ENCODE data around the gene GEMIN7.
"Not testable (repeated sequence)": the region's sequence is repeated elsewhere in the genome, so short reads cannot be mapped to it uniquely, and the experiment has no call there.

Gene GEMIN7

DNA sequence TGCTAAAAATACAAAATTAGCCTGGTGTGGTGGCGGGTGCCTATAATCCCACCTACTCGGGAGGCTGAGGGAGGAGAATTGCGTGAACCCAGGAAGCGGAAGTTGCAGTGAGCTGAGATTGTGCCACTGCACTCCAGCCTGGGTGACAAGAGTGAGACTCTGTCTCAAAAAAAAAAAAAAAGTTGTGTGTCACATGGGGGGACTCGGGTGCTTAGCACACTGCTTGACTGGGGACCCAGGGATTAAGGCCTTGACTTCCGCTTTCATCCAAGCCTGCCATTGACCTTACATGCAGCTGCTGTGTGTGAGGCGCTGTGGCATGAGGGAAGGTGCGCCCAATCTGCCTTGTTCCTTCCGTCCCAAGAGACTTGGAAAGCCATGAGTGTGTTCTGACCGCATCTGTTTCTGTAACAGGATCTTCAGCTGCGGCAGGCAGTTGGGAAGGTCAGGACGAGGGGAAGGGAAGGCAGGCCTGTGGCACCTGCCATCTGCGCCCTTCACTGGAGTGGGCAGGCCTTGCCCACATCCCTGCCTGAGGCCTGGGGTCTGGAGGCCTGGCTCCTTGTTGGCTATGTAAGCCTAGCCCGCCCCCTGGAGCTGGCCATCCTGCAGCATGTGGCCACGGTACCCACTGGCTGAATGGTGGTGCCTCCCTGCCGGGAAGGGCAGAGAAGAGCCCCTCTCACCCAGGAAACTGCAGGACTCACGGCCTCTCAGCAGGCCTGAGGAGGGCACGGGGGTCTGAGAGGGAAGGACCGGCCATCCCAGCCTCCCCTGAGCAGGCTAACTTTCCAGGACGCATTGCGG, 37.0 kb downstream of the GEMIN7 start:
- TF ChIP-seq CTCF (IDR thresholded peaks at IDR 0.05; ENCODE audit: unreplicated experiment in 3 of 3): no peak
- Mint-ChIP-seq H3K9me3 (no peaks in the 10 kb centered on the region), H3K27ac (no peak overlapping the region), H3K4me1 (peaks cover 36% of the 10 kb centered on the region), H3K4me3 (no peak overlapping the region), H3K27me3 (ENCODE audit: low read depth) (no peaks in the 10 kb centered on the region), H3K36me3 (ENCODE audit: low read depth) (no peaks in the 10 kb centered on the region)

DNA sequence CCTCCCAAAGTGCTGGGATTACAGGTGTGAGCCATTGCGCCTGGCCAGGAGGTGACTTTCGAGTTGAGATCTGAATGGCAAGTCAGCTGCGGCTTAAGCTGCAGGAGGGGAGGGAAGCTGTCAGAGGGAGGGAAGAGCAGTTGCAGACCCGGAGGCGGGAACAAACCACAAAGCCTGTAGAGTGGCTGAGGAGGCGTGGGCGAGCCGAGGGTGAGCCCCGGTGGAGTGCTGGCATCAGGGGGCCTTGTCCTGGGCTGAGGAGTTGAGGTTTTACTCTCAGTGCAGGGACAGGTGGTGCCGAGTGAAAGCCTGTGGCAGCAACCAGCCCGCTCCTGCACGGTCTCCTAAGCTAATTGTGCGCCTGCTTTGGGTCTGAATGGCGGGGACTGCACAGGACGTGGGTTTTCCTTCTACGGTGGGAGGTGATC, 38.1 kb downstream of the GEMIN7 start:
- H3K9me3 Mint-ChIP-seq: no peaks in the 10 kb centered on the region
- peaks cover 44% of the 10 kb centered on the region for H3K4me1 Mint-ChIP-seq
- H3K27me3 Mint-ChIP-seq (ENCODE audit: low read depth): no peaks in the 10 kb centered on the region
- no peak overlapping the region for H3K27ac Mint-ChIP-seq
- TF ChIP-seq CTCF (IDR thresholded peaks at IDR 0.05; ENCODE audit: unreplicated experiment in 3 of 3): no peak
- no peaks in the 10 kb centered on the region for H3K36me3 Mint-ChIP-seq (ENCODE audit: low read depth)
- H3K4me3 Mint-ChIP-seq: no peak overlapping the region

DNA sequence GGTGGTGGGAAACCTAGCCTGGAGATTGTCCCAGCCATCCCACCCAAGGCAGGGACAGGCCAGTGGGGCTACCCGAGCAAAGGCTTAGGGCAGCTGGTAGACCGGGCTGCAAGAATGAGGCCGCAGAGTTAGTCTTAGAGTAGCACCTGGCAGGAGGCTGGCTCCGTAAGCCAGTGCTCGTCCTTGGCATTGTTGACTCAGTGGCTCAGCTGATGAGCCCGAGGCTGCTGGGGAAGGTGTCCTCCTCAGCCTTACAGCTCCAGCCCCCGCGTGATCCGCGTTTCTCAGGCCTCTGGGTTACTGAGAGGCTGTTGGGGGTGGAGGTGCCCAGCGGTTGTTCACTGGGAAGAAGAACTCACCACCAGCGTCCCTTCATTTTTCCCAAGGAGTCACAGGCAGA, 38.6 kb downstream of the GEMIN7 start:
- Mint-ChIP-seq H3K4me1 (peaks cover 49% of the 10 kb centered on the region), H3K27ac (peak overlapping the region in 1 of 3 experiments; percentile 49), H3K4me3 (no peak overlapping the region), H3K9me3 (no peaks in the 10 kb centered on the region), H3K36me3 (ENCODE audit: low read depth) (no peaks in the 10 kb centered on the region), H3K27me3 (ENCODE audit: low read depth) (no peaks in the 10 kb centered on the region)
- no peak for TF ChIP-seq CTCF (IDR thresholded peaks at IDR 0.05; ENCODE audit: unreplicated experiment in 3 of 3)

- no peak for TF ChIP-seq CTCF (IDR thresholded peaks at IDR 0.05; ENCODE audit: unreplicated experiment in 3 of 3)
- Mint-ChIP-seq H3K9me3 (no peaks in the 10 kb centered on the region), H3K4me1 (peaks cover 50% of the 10 kb centered on the region), H3K4me3 (no peak overlapping the region), H3K36me3 (ENCODE audit: low read depth) (no peaks in the 10 kb centered on the region), H3K27me3 (ENCODE audit: low read depth) (no peaks in the 10 kb centered on the region), H3K27ac (peak overlapping the region in 1 of 3 experiments; percentile 49)
Observed at GRCh38 chr19:45118106-45118505, 39.0 kb downstream of the GEMIN7 start.

GRCh38 chr19:45118591-45119355, 39.7 kb downstream of the GEMIN7 start:
- H3K4me1 Mint-ChIP-seq: peaks cover 53% of the 10 kb centered on the region
- not testable (repeated sequence) for H3K4me3 Mint-ChIP-seq; H3K27me3 Mint-ChIP-seq (ENCODE audit: low read depth); H3K36me3 Mint-ChIP-seq (ENCODE audit: low read depth); H3K27ac Mint-ChIP-seq; H3K9me3 Mint-ChIP-seq

GRCh38 chr19:45119582-45119981, 40.5 kb downstream of the GEMIN7 start:
- Mint-ChIP-seq H3K4me1 (peaks cover 54% of the 10 kb centered on the region), H3K27me3 (ENCODE audit: low read depth) (no peaks in the 10 kb centered on the region), H3K27ac (no peak overlapping the region), H3K4me3 (no peak overlapping the region), H3K36me3 (ENCODE audit: low read depth) (no peaks in the 10 kb centered on the region), H3K9me3 (no peaks in the 10 kb centered on the region)
- no peak for TF ChIP-seq CTCF (IDR thresholded peaks at IDR 0.05; ENCODE audit: unreplicated experiment in 3 of 3)
